Measurements from ENCODE around the gene PTPRG.

DNA sequence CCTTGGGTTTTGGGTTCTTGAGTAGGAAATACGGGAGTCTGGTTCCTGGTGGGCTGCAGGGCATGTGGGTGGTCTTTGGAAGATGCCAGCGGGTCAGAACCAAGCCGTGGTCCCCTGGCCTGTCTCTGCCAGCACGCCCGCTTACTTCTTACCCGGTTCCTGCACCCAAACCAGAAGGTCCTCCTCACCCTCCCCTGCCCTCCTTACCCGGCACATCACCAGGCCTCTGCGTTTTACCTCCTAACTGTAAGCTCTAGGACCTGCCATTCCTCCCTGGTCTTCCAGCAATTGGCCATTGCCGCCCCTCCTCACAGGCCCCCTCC, 628.0 kb downstream of the PTPRG start:
- TF ChIP-seq EZH2 (IDR thresholded peaks at IDR 0.05; ENCODE audit: low read length, unreplicated experiment) (no peak), CTCF (conservative IDR thresholded peaks at IDR 0.05; ENCODE audit: low read depth, low read length) (no peak)

Data from PC-3 (cell line).